ENCODE results near the gene ROBO3. TPM values are rescaled to one million over a fixed set of nuclear protein-coding genes. Genes with fewer than 3 reads are reported as not detected.

Gene ROBO3
- total RNA-seq, 1 experiment from 2014 or later: 21.3 TPM

GRCh38 chr11:124821995-124822730 lies 43.1 kb upstream of the ROBO3 start:
- POLR2A ChIA-PET: no interaction called here
- no peak for TF ChIP-seq ZNF512 (CRISPR knock-in tag; IDR thresholded peaks at IDR 0.05; ENCODE audit: borderline replicate concordance)
- TF ChIP-seq IRF1 (CRISPR knock-in tag; IDR thresholded peaks at IDR 0.05): no peak
- TF ChIP-seq CTCF (IDR thresholded peaks at IDR 0.05): no peak
- no peak for TF ChIP-seq ATF1 (CRISPR knock-in tag; IDR thresholded peaks at IDR 0.05)
- TF ChIP-seq TEAD1 (CRISPR knock-in tag; IDR thresholded peaks at IDR 0.05): no peak
- no peak for TF ChIP-seq CREB1 (CRISPR knock-in tag; IDR thresholded peaks at IDR 0.05)
- no peak for TF ChIP-seq ZNF281 (CRISPR knock-in tag; IDR thresholded peaks at IDR 0.05)
- TF ChIP-seq TCF7 (CRISPR knock-in tag; IDR thresholded peaks at IDR 0.05; ENCODE audit: low read depth): no peak
- TF ChIP-seq PRRX2 (CRISPR knock-in tag; IDR thresholded peaks at IDR 0.05): no peak
- TF ChIP-seq ZSCAN18 (CRISPR knock-in tag; IDR thresholded peaks at IDR 0.05): no peak
- no peak for TF ChIP-seq GTF2I (CRISPR knock-in tag; conservative IDR thresholded peaks at IDR 0.05)
- no peak for TF ChIP-seq ESRRA (CRISPR knock-in tag; IDR thresholded peaks at IDR 0.05; ENCODE audit: borderline replicate concordance)
- TF ChIP-seq ATF3 (CRISPR knock-in tag; conservative IDR thresholded peaks at IDR 0.05): no peak
- no peak for TF ChIP-seq ZNF425 (CRISPR knock-in tag; conservative IDR thresholded peaks at IDR 0.05)
- TF ChIP-seq CREM (CRISPR knock-in tag; IDR thresholded peaks at IDR 0.05): no peak
- TF ChIP-seq EMX1 (CRISPR knock-in tag; IDR thresholded peaks at IDR 0.05): no peak
- TF ChIP-seq FOXJ3 (CRISPR knock-in tag; IDR thresholded peaks at IDR 0.05; ENCODE audit: borderline replicate concordance): no peak
- no peak for TF ChIP-seq ZNF121 (CRISPR knock-in tag; IDR thresholded peaks at IDR 0.05)
- CTCF ChIA-PET: interaction anchor here (0.6 to 1.6 kb wide), 4 partner anchors 15 to 54 kb away, joined by 3 to 4 read pairs (median 3); no protein-coding TSS in a partner anchor
- H3K36me3 Mint-ChIP-seq: no peaks in the 10 kb centered on the region
- DNase-seq (ENCODE audit: low spot score) (no peak), ATAC-seq (no peak)
- H3K4me1 Mint-ChIP-seq: no peaks in the 10 kb centered on the region
- no peak overlapping the region for H3K27ac Mint-ChIP-seq
- peaks cover 15% of the 10 kb centered on the region for H3K27me3 Mint-ChIP-seq (ENCODE audit: low read depth)
- H3K4me3 Mint-ChIP-seq: no peak overlapping the region
- no peaks in the 10 kb centered on the region for H3K9me3 Mint-ChIP-seq

Data from WTC11 (cell line).